Adrenal gland (tissue), 5 donors: ENCODE measurements around the gene TOR3A.
A peak's percentile ranks its signal among the peaks of the same experiment; 100 is the strongest.

ENCODE experiments used
- CTCF ChIP-seq, 6 experiments: fragments of 450-650 bp in 4 of 6; fragments of 200-600 bp in 2 of 6; sonication (generic) in 1 of 6; IDR thresholded peaks; 1 replicate in 5 of 6; 2 replicates in 1 of 6; pipeline versions ENCODE4 v1.5.1 to v1.8.0; 2016 to 2021; ENCODE audit warnings: antibody characterized with exemption in 6 of 6, mild to moderate bottlenecking in 2 of 6, moderate library complexity in 1 of 6
- POLR2A ChIP-seq, 2 donors: fragments of 450-650 bp; IDR thresholded peaks; one replicate each; pipeline ENCODE4 v1.6.1; 2017; ENCODE audit warnings: antibody characterized with exemption in 2 of 2, mild to moderate bottlenecking in 2 of 2, moderate library complexity in 1 of 2
- donor health status: DM: no; HTN: no; CAD: no.

- peak in 1 of 6 experiments; percentile 22 for TF ChIP-seq CTCF (IDR thresholded peaks at IDR 0.05)
- TF ChIP-seq POLR2A (IDR thresholded peaks at IDR 0.05), result no peak
Observed at GRCh38 chr1:179105393-179105792, 23.5 kb downstream of the TOR3A start.
